DOHH2 (cell line): ENCODE results near the gene CDX1.

Experiments used
- EZH2phosphoT487 ChIP-seq: fragments of 200-600 bp; sonication (generic); IDR thresholded peaks from 2 replicates; pipeline ENCODE4 v1.6.1; 2017; ENCODE audit warnings: borderline replicate concordance, mild to moderate bottlenecking, antibody characterized with exemption, low read length, moderate library complexity, mixed read lengths
- TF ChIP-seq, protein P1 (sequence below): fragments of 200-600 bp; sonication (generic); IDR thresholded peaks from one replicate; pipeline ENCODE4 v1.5.1; 2014; ENCODE audit warnings: antibody characterized with exemption, mild to moderate bottlenecking, low read depth, low read length; ENCODE audit not compliant: poor library complexity, severe bottlenecking

GRCh38 chr5:150223474-150223873 is 56.9 kb downstream of the CDX1 start:
- TF ChIP-seq, protein P1, sequence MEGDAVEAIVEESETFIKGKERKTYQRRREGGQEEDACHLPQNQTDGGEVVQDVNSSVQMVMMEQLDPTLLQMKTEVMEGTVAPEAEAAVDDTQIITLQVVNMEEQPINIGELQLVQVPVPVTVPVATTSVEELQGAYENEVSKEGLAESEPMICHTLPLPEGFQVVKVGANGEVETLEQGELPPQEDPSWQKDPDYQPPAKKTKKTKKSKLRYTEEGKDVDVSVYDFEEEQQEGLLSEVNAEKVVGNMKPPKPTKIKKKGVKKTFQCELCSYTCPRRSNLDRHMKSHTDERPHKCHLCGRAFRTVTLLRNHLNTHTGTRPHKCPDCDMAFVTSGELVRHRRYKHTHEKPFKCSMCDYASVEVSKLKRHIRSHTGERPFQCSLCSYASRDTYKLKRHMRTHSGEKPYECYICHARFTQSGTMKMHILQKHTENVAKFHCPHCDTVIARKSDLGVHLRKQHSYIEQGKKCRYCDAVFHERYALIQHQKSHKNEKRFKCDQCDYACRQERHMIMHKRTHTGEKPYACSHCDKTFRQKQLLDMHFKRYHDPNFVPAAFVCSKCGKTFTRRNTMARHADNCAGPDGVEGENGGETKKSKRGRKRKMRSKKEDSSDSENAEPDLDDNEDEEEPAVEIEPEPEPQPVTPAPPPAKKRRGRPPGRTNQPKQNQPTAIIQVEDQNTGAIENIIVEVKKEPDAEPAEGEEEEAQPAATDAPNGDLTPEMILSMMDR = no peak
- TF ChIP-seq EZH2phosphoT487 = no peak
